Neural progenitor cell (in vitro differentiated cells): Measurements from ENCODE around the gene EPHB2.

Experiments used
- EZH2 ChIP-seq: fragments of 200-600 bp; sonication (generic); IDR thresholded peaks from 2 replicates; pipeline ENCODE4 v1.6.1; 2017; ENCODE audit warnings: antibody characterized with exemption, mild to moderate bottlenecking, moderate library complexity
- EZH2phosphoT487 ChIP-seq: fragments of 200-600 bp; sonication (generic); IDR thresholded peaks from 2 replicates; pipeline ENCODE4 v1.6.1; 2017; ENCODE audit warnings: antibody characterized with exemption
- TF ChIP-seq, protein P1 (sequence below): fragments of 200-600 bp; sonication (generic); IDR thresholded peaks from 2 replicates; pipeline ENCODE4 v1.5.1; 2017; ENCODE audit warnings: antibody characterized with exemption, mild to moderate bottlenecking

DNA sequence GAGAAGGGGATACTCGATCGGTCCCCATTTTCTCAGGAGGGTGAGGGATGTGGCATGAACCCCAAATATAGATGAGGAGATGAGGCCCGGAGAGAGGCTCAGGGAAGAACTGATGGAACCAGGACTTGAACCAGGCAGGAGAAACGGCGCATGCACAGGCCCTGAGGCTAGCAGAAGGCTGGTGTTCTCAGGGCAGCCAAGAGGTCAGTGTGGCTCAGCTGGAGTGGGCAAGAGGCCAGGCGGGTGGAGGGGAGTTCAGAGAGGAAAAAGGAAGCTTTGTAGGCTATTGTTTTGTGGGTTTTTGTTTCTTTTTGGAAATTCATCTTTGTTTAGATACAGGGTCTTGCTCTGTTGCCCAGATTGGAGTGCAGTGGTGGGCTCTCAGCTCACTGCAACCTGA lies 140.0 kb downstream of the EPHB2 start:
- TF ChIP-seq, protein P1, sequence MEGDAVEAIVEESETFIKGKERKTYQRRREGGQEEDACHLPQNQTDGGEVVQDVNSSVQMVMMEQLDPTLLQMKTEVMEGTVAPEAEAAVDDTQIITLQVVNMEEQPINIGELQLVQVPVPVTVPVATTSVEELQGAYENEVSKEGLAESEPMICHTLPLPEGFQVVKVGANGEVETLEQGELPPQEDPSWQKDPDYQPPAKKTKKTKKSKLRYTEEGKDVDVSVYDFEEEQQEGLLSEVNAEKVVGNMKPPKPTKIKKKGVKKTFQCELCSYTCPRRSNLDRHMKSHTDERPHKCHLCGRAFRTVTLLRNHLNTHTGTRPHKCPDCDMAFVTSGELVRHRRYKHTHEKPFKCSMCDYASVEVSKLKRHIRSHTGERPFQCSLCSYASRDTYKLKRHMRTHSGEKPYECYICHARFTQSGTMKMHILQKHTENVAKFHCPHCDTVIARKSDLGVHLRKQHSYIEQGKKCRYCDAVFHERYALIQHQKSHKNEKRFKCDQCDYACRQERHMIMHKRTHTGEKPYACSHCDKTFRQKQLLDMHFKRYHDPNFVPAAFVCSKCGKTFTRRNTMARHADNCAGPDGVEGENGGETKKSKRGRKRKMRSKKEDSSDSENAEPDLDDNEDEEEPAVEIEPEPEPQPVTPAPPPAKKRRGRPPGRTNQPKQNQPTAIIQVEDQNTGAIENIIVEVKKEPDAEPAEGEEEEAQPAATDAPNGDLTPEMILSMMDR: no peak
- no peak for TF ChIP-seq EZH2
- no peak for TF ChIP-seq EZH2phosphoT487
